K562 (cell line): ENCODE measurements around the gene NSMF.

ENCODE experiments used
- EP300 ChIP-seq: IDR thresholded peaks from 2 replicates; pipeline ENCODE4 v1.6.1; 2012; ENCODE audit warnings: low read length, improper control_type of control experiment
- TF ChIP-seq, protein P1 (sequence below): sonication (generic); formaldehyde crosslinking; IDR thresholded peaks from 2 replicates; pipeline ENCODE4 v1.8.1; 2023; ENCODE audit warnings: mild to moderate bottlenecking, missing genetic modification reagents
- TF ChIP-seq, protein P2 (sequence below): sonication (generic); formaldehyde crosslinking; IDR thresholded peaks from 2 replicates; pipeline ENCODE4 v1.9.0; 2022; ENCODE audit warnings: mild to moderate bottlenecking, missing genetic modification reagents
- TF ChIP-seq, protein P3 (sequence below): sonication (generic); formaldehyde crosslinking; IDR thresholded peaks from 2 replicates; pipeline ENCODE4 v1.9.0; 2022; ENCODE audit warnings: mild to moderate bottlenecking, missing genetic modification reagents

DNA sequence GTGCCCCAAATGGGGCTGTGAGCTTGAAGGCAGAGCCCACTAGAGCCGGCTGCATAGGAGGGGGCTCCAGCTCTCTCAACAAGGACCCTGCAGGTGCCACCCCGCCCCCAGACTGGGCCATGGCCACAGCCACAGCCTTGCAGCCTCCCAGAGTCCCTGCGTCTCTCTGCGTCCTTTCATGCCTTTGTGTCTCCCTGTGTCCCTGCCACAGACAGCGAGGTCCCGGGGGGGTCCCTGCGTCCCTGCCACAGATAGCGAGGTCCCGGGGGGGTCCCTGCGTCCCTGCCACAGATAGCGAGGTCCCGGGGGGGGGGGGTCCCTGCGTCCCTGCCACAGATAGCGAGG, 29.6 kb downstream of the NSMF start:
- TF ChIP-seq, protein P1, sequence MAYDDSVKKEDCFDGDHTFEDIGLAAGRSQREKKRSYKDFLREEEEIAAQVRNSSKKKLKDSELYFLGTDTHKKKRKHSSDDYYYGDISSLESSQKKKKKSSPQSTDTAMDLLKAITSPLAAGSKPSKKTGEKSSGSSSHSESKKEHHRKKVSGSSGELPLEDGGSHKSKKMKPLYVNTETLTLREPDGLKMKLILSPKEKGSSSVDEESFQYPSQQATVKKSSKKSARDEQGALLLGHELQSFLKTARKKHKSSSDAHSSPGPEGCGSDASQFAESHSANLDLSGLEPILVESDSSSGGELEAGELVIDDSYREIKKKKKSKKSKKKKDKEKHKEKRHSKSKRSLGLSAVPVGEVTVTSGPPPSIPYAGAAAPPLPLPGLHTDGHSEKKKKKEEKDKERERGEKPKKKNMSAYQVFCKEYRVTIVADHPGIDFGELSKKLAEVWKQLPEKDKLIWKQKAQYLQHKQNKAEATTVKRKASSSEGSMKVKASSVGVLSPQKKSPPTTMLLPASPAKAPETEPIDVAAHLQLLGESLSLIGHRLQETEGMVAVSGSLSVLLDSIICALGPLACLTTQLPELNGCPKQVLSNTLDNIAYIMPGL (CRISPR knock-in tag), result no peak
- TF ChIP-seq, protein P2, sequence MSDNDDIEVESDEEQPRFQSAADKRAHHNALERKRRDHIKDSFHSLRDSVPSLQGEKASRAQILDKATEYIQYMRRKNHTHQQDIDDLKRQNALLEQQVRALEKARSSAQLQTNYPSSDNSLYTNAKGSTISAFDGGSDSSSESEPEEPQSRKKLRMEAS (CRISPR knock-in tag), result no peak
- TF ChIP-seq EP300, result no peak
- TF ChIP-seq, protein P3, sequence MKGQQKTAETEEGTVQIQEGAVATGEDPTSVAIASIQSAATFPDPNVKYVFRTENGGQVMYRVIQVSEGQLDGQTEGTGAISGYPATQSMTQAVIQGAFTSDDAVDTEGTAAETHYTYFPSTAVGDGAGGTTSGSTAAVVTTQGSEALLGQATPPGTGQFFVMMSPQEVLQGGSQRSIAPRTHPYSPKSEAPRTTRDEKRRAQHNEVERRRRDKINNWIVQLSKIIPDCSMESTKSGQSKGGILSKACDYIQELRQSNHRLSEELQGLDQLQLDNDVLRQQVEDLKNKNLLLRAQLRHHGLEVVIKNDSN (CRISPR knock-in tag), result no peak
